ENCODE data around the gene NUDT16L1.
A peak's percentile ranks its signal among the peaks of the same experiment; 100 is the strongest.
"Not testable (repeated sequence)": the region's sequence is repeated elsewhere in the genome, so short reads cannot be mapped to it uniquely, and the experiment has no call there.

NUDT16L1 gene

DNA sequence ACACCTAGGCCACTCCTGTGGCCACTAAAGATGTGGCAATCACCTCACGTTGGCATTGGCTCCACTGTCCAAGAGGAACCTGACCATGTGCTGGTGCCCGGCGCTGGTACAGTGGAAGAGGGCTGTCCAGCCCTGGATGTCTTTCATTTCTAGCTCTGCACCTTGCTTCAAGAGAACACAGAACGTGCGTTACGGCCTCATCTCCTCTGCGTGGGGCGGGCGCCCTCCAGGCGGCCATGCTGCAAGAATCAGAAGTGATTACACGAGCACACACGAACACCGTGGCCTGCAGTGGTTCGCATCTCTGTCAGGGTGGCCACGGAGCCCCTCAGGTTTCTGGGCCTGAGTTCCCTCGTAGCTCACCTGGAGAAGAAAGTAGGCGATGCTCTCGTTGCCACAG lies 33.3 kb downstream of the NUDT16L1 start:
- peaks cover 0 to 6% of the 10 kb centered on the region in 2 donors for H3K4me1 Mint-ChIP-seq
- H3K9me3 Mint-ChIP-seq: no peaks in the 10 kb centered on the region
- H3K27me3 Mint-ChIP-seq: no peaks in the 10 kb centered on the region
- peaks cover 31 to 40% of the 10 kb centered on the region in 2 donors for H3K36me3 Mint-ChIP-seq
- H3K4me3 Mint-ChIP-seq: no peak overlapping the region
- no peak overlapping the region for H3K27ac Mint-ChIP-seq
- ATAC-seq (replicated peaks) (no peak), DNase-seq (no peak)

DNA sequence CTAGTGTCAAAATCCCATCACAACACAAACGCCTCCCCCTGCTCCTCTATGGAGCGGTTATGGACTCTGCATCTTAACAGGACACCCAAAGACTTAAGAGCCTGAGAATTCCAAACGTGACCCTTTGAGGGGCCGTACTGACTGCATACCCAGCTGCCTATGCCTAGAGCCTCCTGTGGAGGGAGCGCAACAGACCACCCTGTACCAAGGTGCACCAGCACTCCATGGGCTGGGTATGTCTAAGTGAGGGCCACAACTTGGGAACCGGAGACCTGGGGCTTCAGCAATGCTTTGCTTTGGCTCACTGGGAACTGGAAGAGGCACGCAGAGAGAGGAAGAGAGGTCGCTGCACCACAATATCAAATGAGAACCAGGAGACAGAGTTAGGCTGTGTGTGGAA lies 35.3 kb downstream of the NUDT16L1 start:
- H3K4me1 Mint-ChIP-seq: peaks cover 3 to 17% of the 10 kb centered on the region in 2 donors
- H3K4me3 Mint-ChIP-seq: no peak overlapping the region
- H3K9me3 Mint-ChIP-seq: no peaks in the 10 kb centered on the region
- no peak overlapping the region for H3K27ac Mint-ChIP-seq
- DNase-seq (no peak), ATAC-seq (replicated peaks) (no peak)
- no peaks in the 10 kb centered on the region for H3K27me3 Mint-ChIP-seq
- peaks cover 22 to 33% of the 10 kb centered on the region in 2 donors for H3K36me3 Mint-ChIP-seq

DNA sequence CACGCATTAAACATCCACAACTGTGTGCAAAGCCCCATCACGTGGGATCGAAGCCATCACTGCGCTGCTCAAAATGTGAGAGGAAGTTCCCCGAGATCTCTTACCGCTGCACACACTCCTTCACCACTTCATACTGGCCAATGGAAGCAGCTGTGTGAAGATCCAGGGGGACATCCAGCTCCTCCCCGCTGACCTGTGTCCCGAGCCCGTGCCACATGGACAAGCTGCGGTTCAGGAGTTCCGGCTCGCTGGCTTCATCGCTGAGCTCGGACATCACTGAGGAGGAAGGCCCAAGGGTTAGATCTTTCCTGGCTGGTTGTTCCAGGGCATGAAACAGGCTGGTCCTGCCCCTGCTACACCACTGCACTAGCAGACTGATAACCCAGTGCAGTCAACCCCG lies 36.5 kb downstream of the NUDT16L1 start:
- Mint-ChIP-seq H3K9me3 (no peaks in the 10 kb centered on the region), H3K27me3 (no peaks in the 10 kb centered on the region), H3K4me1 (peaks cover 3 to 20% of the 10 kb centered on the region in 2 donors), H3K27ac (no peak overlapping the region), H3K4me3 (no peak overlapping the region), H3K36me3 (peaks cover 21 to 33% of the 10 kb centered on the region in 2 donors)
- no peak for ATAC-seq (replicated peaks)
- no peak for DNase-seq

DNA sequence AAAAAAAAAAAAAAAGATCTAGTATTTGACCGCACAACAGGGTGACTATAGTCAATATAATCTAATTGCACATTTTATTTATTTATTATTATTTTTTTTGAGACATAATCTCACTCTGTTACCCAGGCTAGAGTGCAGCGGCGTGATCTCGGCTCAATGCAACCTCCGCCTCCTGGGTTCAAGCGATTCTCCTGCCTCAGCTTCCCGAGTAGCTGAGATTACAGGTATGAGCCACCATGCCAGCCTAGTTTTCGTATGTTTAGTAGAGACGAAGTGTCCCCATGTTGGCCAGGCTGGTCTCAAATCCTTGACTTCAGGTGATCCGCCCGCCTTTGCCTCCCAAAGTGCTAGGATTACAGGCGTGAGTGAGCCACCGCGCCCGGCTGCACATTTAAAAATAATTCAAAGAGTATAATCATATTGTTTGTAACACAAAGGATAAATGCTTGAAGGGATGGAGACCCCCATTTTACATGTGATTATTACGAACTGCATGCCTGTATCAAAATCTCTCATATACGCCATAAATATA lies 39.9 kb downstream of the NUDT16L1 start:
- Mint-ChIP-seq H3K27me3 (no peaks in the 10 kb centered on the region), H3K4me1 (peaks cover 9 to 26% of the 10 kb centered on the region in 2 donors), H3K9me3 (no peaks in the 10 kb centered on the region), H3K36me3 (peaks cover 11 to 19% of the 10 kb centered on the region in 2 donors), H3K4me3 (peak overlapping the region; percentile 89 to 92), H3K27ac (peak overlapping the region; percentile 62)
- ATAC-seq (replicated peaks) (no peak), DNase-seq (no peak)

DNA sequence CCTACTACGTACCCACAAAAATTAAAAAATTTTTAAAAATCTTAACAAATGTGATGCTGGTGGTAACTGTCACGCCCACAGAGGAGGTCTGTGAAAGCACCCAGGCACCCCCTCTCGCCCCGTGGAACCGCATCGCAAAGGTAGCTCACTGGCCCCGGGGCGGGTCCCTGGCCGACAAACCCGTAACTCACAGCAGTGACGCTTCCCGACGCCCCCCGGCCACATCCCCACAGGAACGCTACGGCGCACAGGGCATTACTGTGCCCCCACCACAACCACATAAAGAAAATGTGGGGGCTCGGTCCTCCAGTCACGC lies 40.3 kb downstream of the NUDT16L1 start:
- Mint-ChIP-seq H3K4me1 (peaks cover 9 to 22% of the 10 kb centered on the region in 2 donors), H3K27ac (peak overlapping the region; percentile 62), H3K9me3 (no peaks in the 10 kb centered on the region), H3K4me3 (peak overlapping the region; percentile 89 to 92), H3K27me3 (no peaks in the 10 kb centered on the region), H3K36me3 (peaks cover 8 to 14% of the 10 kb centered on the region in 2 donors)
- DNase-seq (no peak), ATAC-seq (replicated peaks) (peak; percentile 21)

DNA sequence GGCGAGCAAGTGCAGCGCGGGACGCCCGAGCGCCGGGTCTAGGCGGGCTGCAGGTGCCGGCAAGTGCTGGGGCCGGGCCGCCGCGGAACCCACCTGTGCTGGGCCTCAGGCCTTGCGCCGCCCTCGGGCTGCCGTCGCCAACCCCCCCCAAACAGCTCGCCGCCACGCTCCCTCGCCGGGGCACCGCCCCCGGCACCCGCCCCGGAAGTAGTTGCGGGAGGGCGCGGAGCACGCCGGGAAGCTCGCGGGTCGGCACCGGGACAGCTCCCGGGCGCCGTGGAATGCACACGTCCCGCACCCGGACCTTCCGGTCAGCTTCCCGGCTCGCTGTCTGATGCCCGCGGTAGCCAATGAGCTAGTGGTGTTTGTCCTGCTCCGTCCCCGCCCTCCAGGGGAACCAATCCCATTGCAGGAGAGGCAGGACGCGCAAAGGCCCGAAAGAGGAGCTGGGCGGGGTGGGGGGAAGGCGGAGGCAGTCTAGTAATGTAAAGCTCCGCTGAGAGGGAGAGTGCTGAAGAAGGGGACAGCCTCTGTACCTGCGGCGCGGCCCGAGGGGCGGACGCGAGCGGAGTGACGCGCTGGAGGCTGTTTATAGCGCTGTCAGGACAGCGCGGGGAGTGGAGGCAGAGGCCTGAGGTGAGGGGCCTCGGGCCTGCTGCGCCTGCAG lies 40.8 kb downstream of the NUDT16L1 start, which contains the start of the genes ANKS3 and DNAAF8:
Gene ANKS3, minus strand, starts transcription at position 209 of the 667 bp plus-strand sequence. CDS start 4,122 bp downstream, outside the sequence.
Gene DNAAF8, plus strand, starts transcription at position 475 of the 667 bp plus-strand sequence. CDS start 1,978 bp downstream, outside the sequence.
- ATAC-seq (replicated peaks) (peak; percentile 86 to 88), DNase-seq (peak; percentile 83)
- peak within 1 kb of the TSS; percentile 89 to 92 for H3K4me3 Mint-ChIP-seq
- H3K9me3 Mint-ChIP-seq: no peaks in the 10 kb centered on the region
- H3K36me3 Mint-ChIP-seq: peaks cover 4 to 10% of the 10 kb centered on the region in 2 donors
- peaks cover 9 to 20% of the 10 kb centered on the region in 2 donors for H3K4me1 Mint-ChIP-seq
- H3K27ac Mint-ChIP-seq: peak within 1 kb of the TSS; percentile 95
- no peaks in the 10 kb centered on the region for H3K27me3 Mint-ChIP-seq

DNA sequence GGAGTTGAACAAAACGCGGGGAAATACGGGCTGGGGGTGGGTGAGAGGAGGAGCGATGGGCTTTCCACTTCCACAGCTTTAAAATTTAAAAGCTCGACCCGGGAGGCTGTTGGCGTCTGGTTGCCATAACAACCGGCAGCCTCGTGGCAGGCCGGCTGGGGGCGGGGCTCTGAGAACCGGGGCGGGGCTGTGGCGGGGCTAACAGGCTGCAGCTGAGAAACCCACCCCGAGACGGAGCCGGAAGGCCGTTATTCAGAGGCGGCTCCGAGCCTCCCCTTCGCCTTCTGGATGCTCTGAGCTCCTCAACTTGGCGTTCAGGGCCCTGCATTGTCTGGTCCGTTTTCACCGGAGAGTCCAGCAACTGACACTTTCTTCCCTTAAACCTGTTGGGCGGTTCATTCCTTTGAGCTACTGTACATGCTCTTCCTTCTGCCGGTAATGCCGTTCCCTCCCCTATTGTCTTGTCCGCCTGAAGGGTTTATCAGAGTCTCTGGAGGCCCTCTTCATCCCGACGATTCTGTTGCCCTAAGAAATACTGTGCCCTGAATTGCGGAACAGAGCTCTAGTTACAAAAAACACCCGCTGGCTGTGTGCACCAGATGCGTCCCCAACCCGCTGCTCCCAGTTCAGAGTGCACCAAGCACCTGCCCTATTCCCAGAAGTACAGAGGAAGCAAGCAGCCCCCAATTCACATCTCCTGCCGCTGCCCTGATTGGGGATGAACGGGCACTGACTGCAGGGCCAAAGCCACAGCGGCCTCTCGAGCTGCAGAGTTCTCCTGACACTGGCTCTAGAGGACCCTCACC lies 41.6 kb downstream of the NUDT16L1 start:
- DNase-seq (peak; percentile 85), ATAC-seq (replicated peaks) (peak; percentile 80 to 83)
- no peaks in the 10 kb centered on the region for H3K9me3 Mint-ChIP-seq
- peak overlapping the region; percentile 95 for H3K27ac Mint-ChIP-seq
- peaks cover 4 to 7% of the 10 kb centered on the region in 2 donors for H3K36me3 Mint-ChIP-seq
- no peaks in the 10 kb centered on the region for H3K27me3 Mint-ChIP-seq
- peak overlapping the region; percentile 89 to 92 for H3K4me3 Mint-ChIP-seq
- peaks cover 9 to 20% of the 10 kb centered on the region in 2 donors for H3K4me1 Mint-ChIP-seq

DNA sequence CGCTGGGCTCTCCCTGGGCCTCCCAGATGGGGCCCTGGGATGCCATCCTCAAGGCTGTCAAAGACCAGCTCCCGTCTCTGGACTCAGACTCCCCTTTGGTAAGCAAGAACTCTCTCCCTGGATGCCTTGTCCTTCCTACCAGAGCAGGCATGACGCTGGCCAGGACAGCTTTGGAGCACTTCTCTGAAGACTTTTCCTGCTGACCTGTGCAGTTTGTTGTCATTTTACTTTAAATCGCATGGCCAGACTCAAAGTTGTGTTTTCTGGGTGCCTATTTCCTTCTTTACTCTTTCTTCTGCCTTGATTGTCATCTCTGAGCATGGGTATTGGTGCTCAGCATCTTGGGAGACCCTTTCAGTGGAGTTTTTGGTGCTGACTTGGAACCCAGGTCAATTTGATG lies 43.2 kb downstream of the NUDT16L1 start:
- ATAC-seq (replicated peaks): no peak
- H3K36me3 Mint-ChIP-seq: no peaks in the 10 kb centered on the region
- H3K9me3 Mint-ChIP-seq: no peaks in the 10 kb centered on the region
- DNase-seq: no peak
- no peaks in the 10 kb centered on the region for H3K27me3 Mint-ChIP-seq
- no peak overlapping the region for H3K27ac Mint-ChIP-seq
- H3K4me1 Mint-ChIP-seq: peaks cover 9 to 20% of the 10 kb centered on the region in 2 donors
- H3K4me3 Mint-ChIP-seq: no peak overlapping the region

DNA sequence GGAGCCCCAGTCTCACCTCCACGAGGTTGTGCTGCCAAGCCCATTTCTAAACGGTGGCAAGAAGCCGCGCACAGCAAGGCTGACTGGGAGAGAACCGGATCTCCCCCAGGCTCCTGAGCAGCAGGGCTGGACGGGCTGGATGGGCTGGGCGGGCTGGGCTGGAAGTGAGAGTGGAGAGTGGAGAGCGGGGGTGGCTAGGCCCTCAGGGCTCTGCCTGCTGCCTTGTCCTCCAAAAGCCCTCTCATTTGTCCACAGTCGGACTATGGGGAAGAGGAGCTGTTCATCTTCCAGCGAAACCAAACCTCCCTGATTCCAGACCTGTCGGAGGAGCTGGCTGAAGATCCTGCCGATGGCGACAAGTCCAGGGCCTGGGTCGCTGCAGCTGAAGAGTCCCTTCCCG lies 44.2 kb downstream of the NUDT16L1 start:
- no peaks in the 10 kb centered on the region for H3K36me3 Mint-ChIP-seq
- H3K4me3 Mint-ChIP-seq: no peak overlapping the region
- DNase-seq (no peak), ATAC-seq (replicated peaks) (no peak)
- H3K4me1 Mint-ChIP-seq: peaks cover 9 to 20% of the 10 kb centered on the region in 2 donors
- no peaks in the 10 kb centered on the region for H3K27me3 Mint-ChIP-seq
- H3K9me3 Mint-ChIP-seq: no peaks in the 10 kb centered on the region
- no peak overlapping the region for H3K27ac Mint-ChIP-seq

DNA sequence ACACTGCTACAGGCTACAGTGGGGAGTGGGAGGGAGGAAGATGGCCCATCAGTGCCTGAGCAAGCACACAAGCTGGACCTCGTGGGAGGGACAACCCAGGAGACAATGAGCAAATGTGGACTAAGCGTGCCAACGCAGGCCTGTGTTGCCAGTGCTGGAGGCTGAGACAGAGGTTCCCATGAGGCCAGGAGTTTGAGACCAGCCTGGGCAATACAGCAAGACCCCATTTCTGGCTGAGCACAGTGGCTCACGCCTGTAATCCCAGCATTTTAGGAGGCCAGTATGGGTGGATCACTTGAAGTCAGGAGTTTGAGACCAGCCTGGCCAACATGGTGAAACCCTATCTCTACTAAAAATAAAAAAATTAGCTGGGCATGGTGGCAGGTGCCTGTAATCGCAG lies 45.0 kb downstream of the NUDT16L1 start:
- not testable (repeated sequence) for ATAC-seq (replicated peaks); H3K4me3 Mint-ChIP-seq; H3K27ac Mint-ChIP-seq; H3K27me3 Mint-ChIP-seq; H3K36me3 Mint-ChIP-seq; DNase-seq; H3K9me3 Mint-ChIP-seq
- peaks cover 7 to 19% of the 10 kb centered on the region in 2 donors for H3K4me1 Mint-ChIP-seq

DNA sequence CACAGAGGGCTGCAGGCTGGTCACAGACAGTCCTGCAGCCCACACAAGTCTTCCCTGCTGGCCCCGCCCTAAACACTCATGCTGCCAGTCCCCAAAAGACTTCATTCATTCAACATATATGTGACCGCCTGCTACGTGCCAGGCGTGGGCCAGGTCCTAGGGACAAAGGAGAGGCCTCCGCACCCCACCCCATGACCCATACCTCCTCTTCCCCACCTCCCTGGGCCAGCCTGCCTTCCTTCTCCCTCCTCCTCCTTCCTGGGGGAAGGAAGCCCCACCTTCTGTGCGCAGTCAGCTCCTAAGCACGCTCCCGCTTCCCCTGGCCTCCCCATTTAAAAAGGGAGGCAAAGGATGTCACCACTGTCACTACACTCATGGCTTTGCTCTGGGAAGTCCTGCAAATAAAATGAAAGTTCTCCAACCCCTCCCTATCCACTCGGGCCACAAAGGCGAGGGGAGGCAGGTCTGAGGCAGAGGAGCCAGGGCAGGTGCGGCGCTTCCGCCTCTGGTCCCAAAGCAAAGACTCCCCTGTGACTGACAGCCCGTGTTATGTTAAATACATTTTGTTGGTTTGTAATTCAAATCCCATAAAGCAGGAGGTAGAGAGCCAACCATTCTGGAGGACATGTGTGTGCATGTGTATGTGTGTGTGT lies 50.0 kb downstream of the NUDT16L1 start:
- H3K27ac Mint-ChIP-seq: no peak overlapping the region
- H3K36me3 Mint-ChIP-seq: peaks cover 0 to 2% of the 10 kb centered on the region in 2 donors
- no peak for DNase-seq
- ATAC-seq (replicated peaks): no peak
- no peaks in the 10 kb centered on the region for H3K9me3 Mint-ChIP-seq
- peaks cover 0 to 5% of the 10 kb centered on the region in 2 donors for H3K27me3 Mint-ChIP-seq
- H3K4me3 Mint-ChIP-seq: peak overlapping the region; percentile 60 to 68
- peaks cover 13 to 26% of the 10 kb centered on the region in 2 donors for H3K4me1 Mint-ChIP-seq

DNA sequence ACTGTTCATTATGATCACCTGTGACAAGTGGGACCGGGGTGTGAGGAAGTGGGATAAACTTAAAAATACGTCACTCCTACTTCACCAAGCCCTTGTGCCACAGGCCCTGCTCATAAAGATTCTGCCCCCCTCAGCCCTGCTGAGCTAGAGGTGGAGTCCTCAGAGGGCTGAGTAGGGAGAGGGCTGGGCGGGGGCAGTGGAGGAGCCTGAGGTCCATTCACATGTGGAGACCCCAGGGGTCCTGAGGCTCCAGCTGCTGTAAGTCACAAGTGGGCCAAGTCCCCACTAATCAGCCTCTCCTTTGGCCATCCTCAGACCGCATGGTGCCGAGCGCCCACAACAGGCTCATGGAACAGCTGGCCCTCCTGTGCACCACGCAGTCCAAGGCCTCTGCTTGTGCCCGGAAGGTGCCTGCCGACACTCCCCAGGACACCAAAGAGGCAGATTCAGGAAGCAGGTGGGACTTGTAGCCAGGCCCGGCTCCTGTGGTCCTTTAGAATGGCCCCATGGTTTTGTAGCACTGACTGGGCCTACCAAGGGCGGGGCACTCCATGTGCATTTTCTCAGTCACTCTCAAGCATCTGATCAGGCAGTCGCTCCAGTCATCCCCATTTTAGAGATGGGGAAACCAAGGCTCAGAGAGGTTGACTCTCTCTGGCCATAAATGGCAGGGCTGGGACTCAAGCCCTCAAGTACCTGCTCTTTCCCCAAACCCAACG lies 51.4 kb downstream of the NUDT16L1 start:
- H3K27ac Mint-ChIP-seq: no peak overlapping the region
- no peak overlapping the region for H3K4me3 Mint-ChIP-seq
- peak in 1 of 2 donors; percentile 22 for ATAC-seq (replicated peaks)
- H3K9me3 Mint-ChIP-seq: no peaks in the 10 kb centered on the region
- peaks cover 0 to 5% of the 10 kb centered on the region in 2 donors for H3K27me3 Mint-ChIP-seq
- peaks cover 13 to 36% of the 10 kb centered on the region in 2 donors for H3K4me1 Mint-ChIP-seq
- peaks cover 4 to 7% of the 10 kb centered on the region in 2 donors for H3K36me3 Mint-ChIP-seq
- no peak for DNase-seq

DNA sequence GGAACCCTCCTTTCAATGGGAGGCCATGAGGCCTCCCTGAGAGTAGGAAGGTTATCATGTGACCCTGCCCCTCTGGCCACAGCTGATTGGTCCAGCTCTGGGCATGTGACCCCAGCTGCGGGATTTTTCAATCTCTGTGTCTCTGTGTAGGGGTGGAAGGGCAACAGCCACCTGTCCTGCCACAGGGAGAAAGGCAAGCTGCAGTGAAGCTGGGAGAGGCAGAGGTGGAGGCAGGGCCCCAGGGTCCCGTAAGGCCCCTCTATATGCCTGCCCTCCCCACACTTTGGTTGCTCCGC lies 51.9 kb downstream of the NUDT16L1 start:
- Mint-ChIP-seq H3K27ac (no peak overlapping the region), H3K4me3 (no peak overlapping the region), H3K4me1 (peaks cover 13 to 36% of the 10 kb centered on the region in 2 donors), H3K27me3 (peaks cover 0 to 5% of the 10 kb centered on the region in 2 donors), H3K9me3 (no peaks in the 10 kb centered on the region), H3K36me3 (peaks cover 4 to 7% of the 10 kb centered on the region in 2 donors)
- DNase-seq (no peak), ATAC-seq (replicated peaks) (no peak)
